NT2/D1 (cell line): Measurements from ENCODE around the gene MX1.
"Not testable (repeated sequence)": the region's sequence is repeated elsewhere in the genome, so short reads cannot be mapped to it uniquely, and the experiment has no call there.

Experiments
- DNase-seq: peaks from one replicate; pipeline ENCODE4 v3.0.0-alpha.2; 2011; ENCODE audit warnings: low read depth, low spot score
- H3K27me3 ChIP-seq: 2 replicates; pipeline ENCODE4 v1.6.0; 2011; ENCODE audit warnings: mild to moderate bottlenecking; ENCODE audit not compliant: insufficient read length, insufficient read depth
- H3K36me3 ChIP-seq: 2 replicates; pipeline ENCODE4 v1.6.1; 2011; ENCODE audit warnings: mild to moderate bottlenecking, low read length, mixed read lengths; ENCODE audit not compliant: insufficient read depth, insufficient read length
- H3K4me1 ChIP-seq: 2 replicates; pipeline ENCODE4 v1.5.1; 2011; ENCODE audit not compliant: insufficient read depth, insufficient read length
- H3K4me3 ChIP-seq: 2 replicates; pipeline ENCODE4 v1.5.1; 2011; ENCODE audit warnings: low read depth; ENCODE audit not compliant: insufficient read length
- H3K9ac ChIP-seq: 2 replicates; pipeline ENCODE4 v1.6.0; 2011; ENCODE audit warnings: low read depth; ENCODE audit not compliant: insufficient read length
- H3K9me3 ChIP-seq: 2 replicates; pipeline ENCODE4 v1.5.1; 2011; ENCODE audit warnings: mild to moderate bottlenecking, low read length; ENCODE audit not compliant: insufficient read depth
- SUZ12 ChIP-seq: IDR thresholded peaks from 2 replicates; pipeline ENCODE4 v1.6.1; 2011; ENCODE audit not compliant: insufficient read length, insufficient read depth; ENCODE audit errors: extremely low read depth
- YY1 ChIP-seq: IDR thresholded peaks from 2 replicates; pipeline ENCODE4 v1.6.1; 2011; ENCODE audit not compliant: insufficient read length, insufficient read depth
- ZNF274 ChIP-seq: IDR thresholded peaks from 2 replicates; pipeline ENCODE4 v1.6.1; 2011; ENCODE audit warnings: mild to moderate bottlenecking, low read depth, low read length

MX1 gene

GRCh38 chr21:41407541-41408460 is 18.2 kb upstream of the MX1 start:
- TF ChIP-seq ZNF274 = no peak
- peaks cover 3% of the 10 kb centered on the region for H3K4me1 ChIP-seq
- no peak overlapping the region for H3K9ac ChIP-seq
- no peak for DNase-seq
- H3K36me3 ChIP-seq = peaks cover 31% of the 10 kb centered on the region
- H3K27me3 ChIP-seq = no peaks in the 10 kb centered on the region
- H3K4me3 ChIP-seq = no peak overlapping the region
- peaks cover 10% of the 10 kb centered on the region; the same call in 1 of the 2 replicates for H3K9me3 ChIP-seq

GRCh38 chr21:41410361-41410760 is 15.7 kb upstream of the MX1 start:
- TF ChIP-seq ZNF274 (no peak), SUZ12 (no peak), YY1 (no peak)

GRCh38 chr21:41410767-41411448 is 15.1 kb upstream of the MX1 start:
- H3K4me1 ChIP-seq = no peaks in the 10 kb centered on the region
- peaks cover 10% of the 10 kb centered on the region; the same call in 1 of the 2 replicates for H3K9me3 ChIP-seq
- no peaks in the 10 kb centered on the region for H3K27me3 ChIP-seq
- no peak overlapping the region for H3K4me3 ChIP-seq
- H3K36me3 ChIP-seq = peaks cover 12% of the 10 kb centered on the region
- TF ChIP-seq SUZ12 (no peak), YY1 (no peak), ZNF274 (no peak)
- no peak overlapping the region for H3K9ac ChIP-seq
- no peak for DNase-seq

More at GRCh38 chr21:41410361-41410760, 15.7 kb upstream of the MX1 start:
- peaks cover 14% of the 10 kb centered on the region for H3K36me3 ChIP-seq
- no peak for DNase-seq
- H3K27me3 ChIP-seq = no peaks in the 10 kb centered on the region
- H3K9me3 ChIP-seq = peaks cover 10% of the 10 kb centered on the region; the same call in 1 of the 2 replicates
- H3K9ac ChIP-seq = no peak overlapping the region
- H3K4me1 ChIP-seq = no peaks in the 10 kb centered on the region
- no peak overlapping the region for H3K4me3 ChIP-seq

GRCh38 chr21:41411449-41412089 is 14.5 kb upstream of the MX1 start:
- TF ChIP-seq YY1 (no peak), SUZ12 (no peak), ZNF274 (no peak)
- Histone ChIP-seq H3K4me1 (no peaks in the 10 kb centered on the region), H3K36me3 (peaks cover 12% of the 10 kb centered on the region), H3K9ac (no peak overlapping the region), H3K4me3 (no peak overlapping the region), H3K9me3 (peaks cover 10% of the 10 kb centered on the region; the same call in 1 of the 2 replicates), H3K27me3 (no peaks in the 10 kb centered on the region)
- no peak for DNase-seq

GRCh38 chr21:41417505-41417904 is 8.5 kb upstream of the MX1 start:
- peaks cover 24% of the 10 kb centered on the region for H3K27me3 ChIP-seq
- H3K9ac ChIP-seq, H3K9me3 ChIP-seq, H3K36me3 ChIP-seq, DNase-seq, H3K4me3 ChIP-seq, H3K4me1 ChIP-seq: not testable (repeated sequence)

GRCh38 chr21:41418393-41418792 is 7.6 kb upstream of the MX1 start:
- TF ChIP-seq SUZ12 (no peak), ZNF274 (no peak), YY1 (no peak)
- no peak overlapping the region for H3K4me3 ChIP-seq
- no peaks in the 10 kb centered on the region for H3K9me3 ChIP-seq
- no peak for DNase-seq
- no peak overlapping the region for H3K9ac ChIP-seq
- peaks cover 3% of the 10 kb centered on the region for H3K4me1 ChIP-seq
- peaks cover 30% of the 10 kb centered on the region for H3K27me3 ChIP-seq
- H3K36me3 ChIP-seq = no peaks in the 10 kb centered on the region
